HG03095 (cell line): ENCODE data around the gene CASP2.
A peak's percentile ranks its signal among the peaks of the same experiment; 100 is the strongest.

Experiments
- ATAC-seq: cut with Tn5 transposase; IDR thresholded peaks from one replicate; pipeline ENCODE4 v1.9.1; 2021; ENCODE audit warnings: moderate library complexity; ENCODE audit not compliant: unreplicated experiment

CASP2 gene

GRCh38 chr7:143287935-143288826 is at the start of gene CASP2:
Gene CASP2 (plus strand): TSS chr7:143288351. CDS start chr7:143288456, 105 bp downstream.
- ATAC-seq: peak; percentile 85

GRCh38 chr7:143239813-143240212 is 48.3 kb upstream of the CASP2 start:
- ATAC-seq: no peak

- peak; percentile 83 for ATAC-seq
Measured at GRCh38 chr7:143240291-143241168, 47.6 kb upstream of the CASP2 start.

- no peak for ATAC-seq
Measured at GRCh38 chr7:143242306-143242705, 45.8 kb upstream of the CASP2 start.

GRCh38 chr7:143243111-143243510 is 45.0 kb upstream of the CASP2 start:
- no peak for ATAC-seq

- ATAC-seq: no peak
Measured at GRCh38 chr7:143243614-143244013, 44.5 kb upstream of the CASP2 start.

- ATAC-seq: no peak
Measured at GRCh38 chr7:143244321-143244720, 43.8 kb upstream of the CASP2 start.

- ATAC-seq: no peak
Measured at GRCh38 chr7:143245123-143245522, 43.0 kb upstream of the CASP2 start.

GRCh38 chr7:143247372-143247771 is 40.8 kb upstream of the CASP2 start:
- no peak for ATAC-seq

GRCh38 chr7:143248761-143249354 is 39.3 kb upstream of the CASP2 start:
- ATAC-seq: no peak

GRCh38 chr7:143250199-143250598 is 38.0 kb upstream of the CASP2 start:
- ATAC-seq: no peak

GRCh38 chr7:143250822-143251221 is 37.3 kb upstream of the CASP2 start:
- no peak for ATAC-seq

- ATAC-seq: no peak
Measured at GRCh38 chr7:143252006-143252405, 36.1 kb upstream of the CASP2 start.

- ATAC-seq: no peak
Measured at GRCh38 chr7:143255564-143255963, 32.6 kb upstream of the CASP2 start.

- ATAC-seq: no peak
Measured at GRCh38 chr7:143256325-143256724, 31.8 kb upstream of the CASP2 start.

- peak; percentile 79 for ATAC-seq
Measured at GRCh38 chr7:143256932-143257331, 31.2 kb upstream of the CASP2 start.

GRCh38 chr7:143257501-143257900 is 30.6 kb upstream of the CASP2 start:
- no peak for ATAC-seq

- no peak for ATAC-seq
Measured at GRCh38 chr7:143258831-143259230, 29.3 kb upstream of the CASP2 start.

- ATAC-seq: no peak
Measured at GRCh38 chr7:143259765-143260164, 28.4 kb upstream of the CASP2 start.

- ATAC-seq: no peak
Measured at GRCh38 chr7:143261901-143262300, 26.2 kb upstream of the CASP2 start.
